ENCODE results near the gene LRFN2.

The LRFN2 gene

DNA sequence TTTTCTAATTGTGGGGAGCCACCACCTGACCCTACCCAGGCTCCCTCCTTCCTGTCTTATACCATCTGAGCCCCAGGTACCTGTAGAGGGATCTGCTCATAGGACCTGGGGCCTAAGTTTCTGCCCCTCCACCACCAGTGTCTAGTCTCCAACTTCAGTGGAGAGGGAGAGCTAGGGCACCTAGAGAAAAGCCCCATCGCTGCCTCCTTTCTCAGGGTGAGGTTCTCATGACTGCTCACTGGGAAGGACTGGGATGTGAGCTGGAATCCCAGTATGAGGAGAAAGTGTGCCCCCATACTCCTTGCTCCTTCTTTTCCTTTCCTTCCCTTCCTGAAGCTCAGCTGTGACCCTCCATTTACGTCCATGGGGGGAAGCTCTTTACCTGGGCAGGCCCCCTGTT is 231.6 kb downstream of the LRFN2 start:
- H3K9me3 ChIP-seq (ENCODE audit: insufficient read depth, low read depth, low read length), result no peaks in the 10 kb centered on the region
- no peaks in the 10 kb centered on the region for H4K20me1 ChIP-seq (ENCODE audit: insufficient read depth, low read length, poor library complexity, severe bottlenecking)
- H3K9ac ChIP-seq (ENCODE audit: low read depth, low read length, poor library complexity, severe bottlenecking), result no peak overlapping the region

GRCh38 chr6:40355066-40355465 is 232.1 kb downstream of the LRFN2 start:
- H2AFZ ChIP-seq (ENCODE audit: low read length), result no peak overlapping the region
- no peaks in the 10 kb centered on the region for H4K20me1 ChIP-seq (ENCODE audit: insufficient read depth, low read length, poor library complexity, severe bottlenecking)
- no peaks in the 10 kb centered on the region for H3K79me2 ChIP-seq (ENCODE audit: insufficient read depth, low read length)
- no peak overlapping the region for H3K4me3 ChIP-seq (ENCODE audit: low read length, poor library complexity, severe bottlenecking)
- H3K9me2 ChIP-seq (replicated peaks; ENCODE audit: low read depth, low read length), result no peaks in the 10 kb centered on the region
- H3K27me3 ChIP-seq (ENCODE audit: insufficient read depth, low read length, poor library complexity, severe bottlenecking), result no peaks in the 10 kb centered on the region
- H3K4me1 ChIP-seq (ENCODE audit: insufficient read depth, low read length, poor library complexity, severe bottlenecking), result no peaks in the 10 kb centered on the region
- no peaks in the 10 kb centered on the region for H3K9me3 ChIP-seq (ENCODE audit: insufficient read depth, low read depth, low read length)
- H3K9ac ChIP-seq (ENCODE audit: low read depth, low read length, poor library complexity, severe bottlenecking), result no peak overlapping the region
- H3K4me2 ChIP-seq (ENCODE audit: low read depth, low read length, poor library complexity, severe bottlenecking), result no peak overlapping the region
- no peaks in the 10 kb centered on the region for H3K36me3 ChIP-seq (ENCODE audit: insufficient read depth, low read length)
- no peaks in the 10 kb centered on the region for H3F3A ChIP-seq (ENCODE audit: low read depth)
- TF ChIP-seq CTCF (conservative IDR thresholded peaks at IDR 0.05; ENCODE audit: low read length) (no peak), EZH2phosphoT487 (IDR thresholded peaks at IDR 0.05; ENCODE audit: borderline replicate concordance) (no peak)

More for the DNA sequence above, 231.6 kb downstream of the LRFN2 start:
- Histone ChIP-seq H3K9me2 (replicated peaks; ENCODE audit: low read depth, low read length) (no peaks in the 10 kb centered on the region), H3K4me2 (ENCODE audit: low read depth, low read length, poor library complexity, severe bottlenecking) (no peak overlapping the region), H3K79me2 (ENCODE audit: insufficient read depth, low read length) (no peaks in the 10 kb centered on the region), H3K4me1 (ENCODE audit: insufficient read depth, low read length, poor library complexity, severe bottlenecking) (no peaks in the 10 kb centered on the region), H3K36me3 (ENCODE audit: insufficient read depth, low read length) (no peaks in the 10 kb centered on the region), H2AFZ (ENCODE audit: low read length) (no peak overlapping the region), H3K27me3 (ENCODE audit: insufficient read depth, low read length, poor library complexity, severe bottlenecking) (no peaks in the 10 kb centered on the region), H3F3A (ENCODE audit: low read depth) (no peaks in the 10 kb centered on the region), H3K4me3 (ENCODE audit: low read length, poor library complexity, severe bottlenecking) (no peak overlapping the region)
- TF ChIP-seq EZH2phosphoT487 (IDR thresholded peaks at IDR 0.05; ENCODE audit: borderline replicate concordance), result no peak
- TF ChIP-seq CTCF (conservative IDR thresholded peaks at IDR 0.05; ENCODE audit: low read length), result no peak

DNA sequence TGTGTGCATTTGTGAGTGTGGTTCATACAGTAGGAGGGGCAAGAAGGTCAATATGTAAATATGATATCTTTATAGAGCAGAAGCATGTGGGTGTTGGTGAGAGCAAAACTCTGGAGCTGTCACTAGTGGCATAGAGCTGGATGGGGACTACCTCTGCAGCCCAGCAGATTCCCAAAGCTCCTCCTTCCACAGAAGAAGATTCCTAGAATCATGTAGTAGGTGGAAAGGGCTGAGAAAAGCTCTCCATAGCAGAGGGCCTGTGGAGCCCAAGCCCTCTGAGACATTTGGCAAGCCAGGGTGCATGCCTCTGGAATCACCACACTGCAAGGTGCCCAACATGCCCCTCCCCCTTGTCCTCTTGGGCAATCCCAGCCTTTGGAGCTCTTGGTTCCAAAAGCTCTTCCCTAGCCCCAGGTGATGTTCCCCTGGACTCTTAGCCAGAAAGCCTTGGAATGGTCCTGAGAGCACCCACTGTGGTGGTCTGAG is 233.2 kb downstream of the LRFN2 start:
- no peaks in the 10 kb centered on the region for H3K27me3 ChIP-seq (ENCODE audit: insufficient read depth, low read length, poor library complexity, severe bottlenecking)

More for the DNA sequence above, 233.2 kb downstream of the LRFN2 start:
- Histone ChIP-seq H2AFZ (ENCODE audit: low read length) (no peak overlapping the region), H3K4me2 (ENCODE audit: low read depth, low read length, poor library complexity, severe bottlenecking) (no peak overlapping the region), H3F3A (ENCODE audit: low read depth) (no peaks in the 10 kb centered on the region), H3K9me2 (replicated peaks; ENCODE audit: low read depth, low read length) (no peaks in the 10 kb centered on the region), H4K20me1 (ENCODE audit: insufficient read depth, low read length, poor library complexity, severe bottlenecking) (no peaks in the 10 kb centered on the region), H3K9me3 (ENCODE audit: insufficient read depth, low read depth, low read length) (no peaks in the 10 kb centered on the region), H3K4me1 (ENCODE audit: insufficient read depth, low read length, poor library complexity, severe bottlenecking) (no peaks in the 10 kb centered on the region), H3K9ac (ENCODE audit: low read depth, low read length, poor library complexity, severe bottlenecking) (no peak overlapping the region), H3K4me3 (ENCODE audit: low read length, poor library complexity, severe bottlenecking) (no peak overlapping the region), H3K36me3 (ENCODE audit: insufficient read depth, low read length) (no peaks in the 10 kb centered on the region), H3K79me2 (ENCODE audit: insufficient read depth, low read length) (no peaks in the 10 kb centered on the region)
- TF ChIP-seq EZH2phosphoT487 (IDR thresholded peaks at IDR 0.05; ENCODE audit: borderline replicate concordance), result no peak
- TF ChIP-seq CTCF (conservative IDR thresholded peaks at IDR 0.05; ENCODE audit: low read length), result no peak

All from Loucy (cell line).